Colonic mucosa (tissue), 4 donors: ENCODE results near the gene EMCN. TPM values are rescaled to one million over a fixed set of nuclear protein-coding genes. Genes with fewer than 3 reads are reported as not detected.

Source experiments
- DNase-seq: peaks from one replicate; pipeline ENCODE4 v3.0.0-alpha.2; 2020
- H3K27ac ChIP-seq: fragments of 200-600 bp; one replicate; pipeline ENCODE4 v1.8.0; 2021
- H3K27me3 ChIP-seq: fragments of 200-600 bp; one replicate; pipeline ENCODE4 v1.8.0; 2021
- H3K36me3 ChIP-seq: fragments of 200-600 bp; one replicate; pipeline ENCODE4 v1.8.0; 2021
- H3K4me1 ChIP-seq: fragments of 200-600 bp; one replicate; pipeline ENCODE4 v1.8.0; 2021; ENCODE audit warnings: mild to moderate bottlenecking
- H3K4me3 ChIP-seq: fragments of 200-600 bp; one replicate; pipeline ENCODE4 v1.8.0; 2021
- H3K9ac ChIP-seq, 2 donors: one replicate each; pipeline ENCODE4 v1.7.0; 2013; ENCODE audit warnings: control low read depth in 2 of 2, low read depth in 2 of 2, low read length in 2 of 2
- H3K9me3 ChIP-seq: fragments of 200-600 bp; one replicate; pipeline ENCODE4 v1.8.0; 2021
- intact Hi-C: fragments of 100-400 bp; cut with DNase I; formaldehyde crosslinking; loops from one replicate; pipeline ENCODE4 v1.14.1; 2022
- total RNA-seq, 2 donors: library from RNA; stranded (reverse); fragmentation: NEBNext Ultra II Directional in 1 of 2; extraction: Animal tissue kit (Norgen Biotek cat#: 25700) in 1 of 2; gene quantifications; one replicate each; pipeline ENCODE4 v1.2.1, GENCODE V29; 2021
- TF ChIP-seq, protein P1 (sequence below): fragments of 200-600 bp; IDR thresholded peaks from one replicate; pipeline ENCODE4 v1.8.0; 2022; ENCODE audit warnings: antibody characterized with exemption, mild to moderate bottlenecking
- donor health status: healthy.
- donor health status: DM: no; HTN: no; CAD: no.
- donor health status: DM: no; HTN: no; CAD: no.

EMCN gene
- total RNA-seq, 2 donors from 2014 or later = 2.8 to 7.1 TPM

DNA sequence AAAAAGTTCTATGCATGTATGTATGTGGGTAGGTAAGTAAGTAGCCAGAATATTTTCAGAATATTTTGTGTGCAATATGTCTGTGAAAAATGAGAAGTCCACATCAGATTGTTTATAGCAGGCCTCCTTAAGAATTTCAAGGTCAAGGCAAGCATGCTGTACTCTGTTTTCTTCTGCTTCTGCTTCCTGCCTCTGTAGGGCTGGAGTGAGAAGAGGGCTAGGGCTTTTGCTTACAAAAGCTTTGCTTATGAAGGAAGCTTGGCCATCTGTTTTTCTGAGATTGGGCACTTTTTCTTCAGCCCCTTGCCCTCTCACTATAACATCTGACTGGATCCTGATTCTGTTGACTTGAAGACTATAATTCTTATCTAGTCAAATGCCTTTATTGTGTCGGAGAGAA, 150.4 kb downstream of the EMCN start:
- TF ChIP-seq, protein P1, sequence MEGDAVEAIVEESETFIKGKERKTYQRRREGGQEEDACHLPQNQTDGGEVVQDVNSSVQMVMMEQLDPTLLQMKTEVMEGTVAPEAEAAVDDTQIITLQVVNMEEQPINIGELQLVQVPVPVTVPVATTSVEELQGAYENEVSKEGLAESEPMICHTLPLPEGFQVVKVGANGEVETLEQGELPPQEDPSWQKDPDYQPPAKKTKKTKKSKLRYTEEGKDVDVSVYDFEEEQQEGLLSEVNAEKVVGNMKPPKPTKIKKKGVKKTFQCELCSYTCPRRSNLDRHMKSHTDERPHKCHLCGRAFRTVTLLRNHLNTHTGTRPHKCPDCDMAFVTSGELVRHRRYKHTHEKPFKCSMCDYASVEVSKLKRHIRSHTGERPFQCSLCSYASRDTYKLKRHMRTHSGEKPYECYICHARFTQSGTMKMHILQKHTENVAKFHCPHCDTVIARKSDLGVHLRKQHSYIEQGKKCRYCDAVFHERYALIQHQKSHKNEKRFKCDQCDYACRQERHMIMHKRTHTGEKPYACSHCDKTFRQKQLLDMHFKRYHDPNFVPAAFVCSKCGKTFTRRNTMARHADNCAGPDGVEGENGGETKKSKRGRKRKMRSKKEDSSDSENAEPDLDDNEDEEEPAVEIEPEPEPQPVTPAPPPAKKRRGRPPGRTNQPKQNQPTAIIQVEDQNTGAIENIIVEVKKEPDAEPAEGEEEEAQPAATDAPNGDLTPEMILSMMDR = no peak
- intact Hi-C loops = no loop called here
- no peaks in the 10 kb centered on the region for H3K4me1 ChIP-seq
- no peaks in the 10 kb centered on the region for H3K9me3 ChIP-seq
- H3K9ac ChIP-seq = no peak overlapping the region
- DNase-seq = no peak
- no peaks in the 10 kb centered on the region for H3K27me3 ChIP-seq
- H3K27ac ChIP-seq = no peak overlapping the region
- H3K36me3 ChIP-seq = no peaks in the 10 kb centered on the region
- H3K4me3 ChIP-seq = no peak overlapping the region

DNA sequence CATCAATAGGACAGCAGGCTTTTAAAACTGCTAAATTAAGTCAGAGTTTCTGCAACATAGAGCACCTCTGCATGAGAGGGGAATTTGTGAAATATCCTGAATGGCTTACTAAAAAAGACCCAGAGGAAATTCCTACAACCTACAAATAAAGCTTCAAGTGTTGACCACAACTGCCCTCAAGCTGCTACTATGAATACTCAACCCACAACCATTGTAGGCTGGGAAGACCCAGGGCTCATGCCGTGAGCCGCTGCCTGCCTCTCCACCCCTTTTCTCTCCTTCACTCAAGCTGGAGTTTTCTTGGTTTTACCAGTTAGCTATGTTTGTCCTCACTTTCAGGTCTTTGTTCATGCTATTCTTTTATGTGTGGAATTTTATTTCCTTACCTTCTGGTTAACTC, 151.6 kb downstream of the EMCN start:
- Histone ChIP-seq H3K27me3 (no peaks in the 10 kb centered on the region), H3K4me3 (no peak overlapping the region), H3K36me3 (no peaks in the 10 kb centered on the region), H3K4me1 (no peaks in the 10 kb centered on the region), H3K9ac (no peak overlapping the region), H3K27ac (no peak overlapping the region), H3K9me3 (no peaks in the 10 kb centered on the region)
- TF ChIP-seq, protein P1 = no peak
- intact Hi-C loops = no loop called here
- no peak for DNase-seq

DNA sequence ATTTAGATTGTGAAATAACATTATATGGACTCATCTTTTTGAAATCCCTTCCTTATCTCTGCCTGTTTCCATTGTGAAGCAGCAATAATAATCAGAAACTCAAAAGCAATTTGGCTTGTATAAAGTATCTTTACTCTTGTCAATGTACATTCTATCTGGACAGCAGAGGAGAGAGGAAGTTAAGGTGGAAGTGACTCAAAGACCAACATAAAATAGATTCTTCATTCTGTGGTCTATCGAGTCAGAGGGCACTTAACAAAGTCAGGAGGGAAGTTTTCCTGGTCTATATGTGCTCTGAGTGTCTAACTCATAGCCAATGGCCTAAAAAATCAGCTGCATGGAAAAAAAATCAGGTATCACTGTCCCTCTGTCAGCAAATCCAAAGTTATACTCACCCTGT, 155.5 kb downstream of the EMCN start:
- Histone ChIP-seq H3K27ac (no peak overlapping the region), H3K9ac (no peak overlapping the region), H3K36me3 (no peaks in the 10 kb centered on the region), H3K27me3 (no peaks in the 10 kb centered on the region), H3K4me1 (no peaks in the 10 kb centered on the region), H3K4me3 (no peak overlapping the region), H3K9me3 (no peaks in the 10 kb centered on the region)
- intact Hi-C loops = no loop called here
- no peak for DNase-seq
- TF ChIP-seq, protein P1 = no peak

DNA sequence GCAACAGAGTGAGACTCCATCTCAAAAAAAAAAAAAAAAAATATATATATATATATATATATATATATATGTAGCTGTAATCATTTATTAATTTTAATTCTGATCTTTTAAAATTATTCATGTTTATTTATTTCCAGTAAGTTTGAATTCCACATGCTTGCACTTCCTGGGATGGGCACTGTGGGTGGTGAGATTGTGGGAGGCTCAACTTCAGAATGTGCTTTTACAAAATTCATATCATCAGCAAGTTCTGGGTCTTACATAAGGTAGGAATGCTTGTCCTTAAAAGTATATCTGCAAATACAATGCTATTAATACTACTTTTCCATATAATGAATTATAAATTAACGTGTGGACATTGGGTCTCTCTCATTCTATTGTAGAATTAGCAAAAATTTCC, 156.5 kb downstream of the EMCN start:
- TF ChIP-seq, protein P1 = no peak

DNA sequence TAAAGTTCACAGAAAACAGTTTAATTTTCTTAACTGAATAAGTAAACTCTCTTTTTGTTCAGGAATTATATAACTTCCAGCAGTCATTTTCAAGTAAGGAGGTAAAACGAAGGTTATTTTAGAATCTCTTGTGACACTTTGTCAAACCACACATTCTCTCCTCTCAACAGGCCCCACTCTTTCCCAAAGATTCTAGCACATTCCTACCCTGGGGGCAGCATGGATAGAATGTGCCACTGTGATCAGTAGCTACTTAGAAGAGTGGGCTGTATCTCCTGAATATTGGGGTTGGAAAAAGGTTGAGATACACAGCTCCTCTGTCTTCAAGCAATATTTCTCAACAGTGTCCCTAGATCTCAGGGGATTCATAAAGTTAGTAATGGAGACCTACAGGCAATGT, 157.6 kb downstream of the EMCN start:
- TF ChIP-seq, protein P1 = no peak
- Histone ChIP-seq H3K27me3 (no peaks in the 10 kb centered on the region), H3K36me3 (no peaks in the 10 kb centered on the region), H3K9me3 (no peaks in the 10 kb centered on the region), H3K9ac (no peak overlapping the region), H3K4me1 (no peaks in the 10 kb centered on the region), H3K27ac (no peak overlapping the region), H3K4me3 (no peak overlapping the region)
- no peak for DNase-seq
- intact Hi-C loops = no loop called here

More for the DNA sequence above, 156.5 kb downstream of the EMCN start:
- no peaks in the 10 kb centered on the region for H3K36me3 ChIP-seq
- intact Hi-C loops = no loop called here
- DNase-seq = no peak
- H3K9me3 ChIP-seq = no peaks in the 10 kb centered on the region
- H3K4me1 ChIP-seq = no peaks in the 10 kb centered on the region
- H3K27ac ChIP-seq = no peak overlapping the region
- no peak overlapping the region for H3K4me3 ChIP-seq
- H3K27me3 ChIP-seq = no peaks in the 10 kb centered on the region
- no peak overlapping the region for H3K9ac ChIP-seq

DNA sequence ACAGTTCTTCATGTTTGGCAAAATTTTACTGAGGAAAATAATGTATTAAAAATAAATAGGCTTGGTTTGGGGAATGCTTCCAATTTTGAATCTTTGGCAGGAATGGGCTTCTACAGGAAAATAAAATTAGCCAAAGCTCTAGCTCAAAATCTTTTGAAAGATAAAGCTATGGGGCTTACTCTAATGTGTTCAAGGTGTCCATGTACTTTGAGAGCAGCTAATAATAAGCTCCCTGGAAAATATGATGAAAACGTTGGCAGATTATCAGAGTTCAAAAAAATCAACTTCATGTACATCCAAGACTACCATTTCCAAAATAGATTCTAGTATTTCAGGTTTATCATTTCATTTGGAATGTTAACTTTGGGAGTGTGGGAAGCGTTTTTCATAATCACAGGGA, 158.4 kb downstream of the EMCN start:
- no peaks in the 10 kb centered on the region for H3K4me1 ChIP-seq
- no peak overlapping the region for H3K27ac ChIP-seq
- no peaks in the 10 kb centered on the region for H3K36me3 ChIP-seq
- no peak overlapping the region for H3K9ac ChIP-seq
- no peak for DNase-seq
- no peak overlapping the region for H3K4me3 ChIP-seq
- intact Hi-C loops = no loop called here
- no peaks in the 10 kb centered on the region for H3K9me3 ChIP-seq
- H3K27me3 ChIP-seq = no peaks in the 10 kb centered on the region
- TF ChIP-seq, protein P1 = no peak
